DMS 273 (cell line): ENCODE results near the gene TMEM87A.
A peak's percentile ranks its signal among the peaks of the same experiment; 100 is the strongest.
"Not testable (repeated sequence)": the region's sequence is repeated elsewhere in the genome, so short reads cannot be mapped to it uniquely, and the experiment has no call there.

Source experiments
- DNase-seq: peaks from one replicate; lab custom pipeline; 2025; ENCODE audit not compliant: unreplicated experiment; lab: John Stamatoyannopoulos, UW

TMEM87A gene, protein sequence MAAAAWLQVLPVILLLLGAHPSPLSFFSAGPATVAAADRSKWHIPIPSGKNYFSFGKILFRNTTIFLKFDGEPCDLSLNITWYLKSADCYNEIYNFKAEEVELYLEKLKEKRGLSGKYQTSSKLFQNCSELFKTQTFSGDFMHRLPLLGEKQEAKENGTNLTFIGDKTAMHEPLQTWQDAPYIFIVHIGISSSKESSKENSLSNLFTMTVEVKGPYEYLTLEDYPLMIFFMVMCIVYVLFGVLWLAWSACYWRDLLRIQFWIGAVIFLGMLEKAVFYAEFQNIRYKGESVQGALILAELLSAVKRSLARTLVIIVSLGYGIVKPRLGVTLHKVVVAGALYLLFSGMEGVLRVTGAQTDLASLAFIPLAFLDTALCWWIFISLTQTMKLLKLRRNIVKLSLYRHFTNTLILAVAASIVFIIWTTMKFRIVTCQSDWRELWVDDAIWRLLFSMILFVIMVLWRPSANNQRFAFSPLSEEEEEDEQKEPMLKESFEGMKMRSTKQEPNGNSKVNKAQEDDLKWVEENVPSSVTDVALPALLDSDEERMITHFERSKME

DNA sequence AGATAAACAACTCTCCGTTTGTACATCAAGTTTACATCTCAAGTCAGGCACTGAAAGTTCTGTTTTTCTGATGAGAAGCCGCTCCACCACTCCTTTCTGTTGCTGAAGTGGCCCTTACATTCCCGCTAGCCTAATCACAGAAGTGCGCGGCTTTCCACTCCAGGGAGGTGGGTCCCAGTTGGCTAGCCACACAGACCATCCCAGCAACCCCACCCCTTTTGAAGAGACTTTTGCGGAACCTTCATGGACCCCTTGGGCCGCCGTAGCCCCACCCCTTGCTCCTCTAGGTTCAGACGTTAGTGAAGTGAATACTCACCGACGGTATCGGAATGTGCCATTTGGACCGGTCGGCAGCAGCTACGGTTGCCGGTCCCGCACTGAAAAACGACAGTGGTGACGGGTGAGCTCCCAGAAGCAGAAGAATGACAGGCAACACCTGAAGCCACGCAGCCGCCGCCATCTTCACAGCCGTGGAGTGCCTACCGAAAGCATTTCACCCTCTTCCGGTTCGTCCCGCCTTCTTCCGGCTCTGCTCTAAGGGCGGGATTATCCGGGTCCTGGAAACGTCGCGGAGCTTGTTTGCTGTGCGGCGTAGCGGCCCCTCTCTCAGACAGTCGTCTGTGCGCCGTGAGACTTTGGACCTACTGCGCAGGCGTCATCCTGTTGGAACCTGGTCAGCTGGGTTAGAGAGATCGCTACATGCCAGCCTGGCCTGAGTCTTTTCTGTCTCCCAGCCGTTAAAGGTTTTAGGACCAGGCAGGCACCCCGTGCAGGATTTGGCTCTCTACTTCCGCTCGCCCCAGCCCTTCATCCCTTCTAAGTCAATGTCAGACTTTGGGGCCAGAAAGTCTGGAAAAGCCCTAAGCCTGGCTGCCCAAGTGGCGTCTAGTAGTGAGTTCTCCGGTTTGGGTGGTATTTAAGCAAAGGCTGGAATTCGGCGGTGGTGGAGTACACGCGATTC is at the start of gene TMEM87A, which contains the start of gene GANC:
Gene TMEM87A (minus strand): TSS at position 495 of the 961 bp plus-strand sequence. CDS start 35 bp downstream, at position 460.
Gene GANC (plus strand): TSS at position 263 of the 961 bp plus-strand sequence. CDS start 1,281 bp downstream, outside the sequence.
- peak; percentile 97 for DNase-seq

- no peak for DNase-seq
Measured at GRCh38 chr15:42319206-42319605, 46.0 kb upstream of the TMEM87A start.

DNA sequence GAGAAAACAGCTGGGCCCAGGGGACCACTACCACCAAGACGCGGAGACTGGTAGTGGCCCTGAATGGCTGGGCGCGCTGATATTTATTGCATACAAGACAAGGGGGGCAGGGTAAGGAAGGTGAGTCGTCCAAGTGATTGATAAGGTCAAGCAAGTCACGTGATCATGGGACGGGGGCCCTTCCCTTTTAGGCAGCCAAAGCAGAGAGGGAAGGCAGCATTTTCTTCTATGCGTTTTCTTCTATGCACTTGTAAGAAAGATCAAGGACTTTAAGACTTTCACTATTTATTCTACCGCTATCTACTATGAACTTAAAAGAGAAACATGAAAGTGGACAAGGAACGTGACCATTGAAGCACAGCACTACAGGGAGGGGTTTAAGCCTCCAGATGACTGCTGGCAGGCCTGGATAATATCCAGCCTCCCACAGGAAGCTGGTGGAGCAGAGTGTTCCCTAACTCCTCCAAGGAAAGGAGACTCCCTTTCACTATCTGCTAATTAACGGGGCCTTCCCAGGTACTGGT is 43.1 kb upstream of the TMEM87A start:
- not testable (repeated sequence) for DNase-seq

- DNase-seq, result peak; percentile 1
Measured at GRCh38 chr15:42315521-42315920, 42.3 kb upstream of the TMEM87A start.

DNA sequence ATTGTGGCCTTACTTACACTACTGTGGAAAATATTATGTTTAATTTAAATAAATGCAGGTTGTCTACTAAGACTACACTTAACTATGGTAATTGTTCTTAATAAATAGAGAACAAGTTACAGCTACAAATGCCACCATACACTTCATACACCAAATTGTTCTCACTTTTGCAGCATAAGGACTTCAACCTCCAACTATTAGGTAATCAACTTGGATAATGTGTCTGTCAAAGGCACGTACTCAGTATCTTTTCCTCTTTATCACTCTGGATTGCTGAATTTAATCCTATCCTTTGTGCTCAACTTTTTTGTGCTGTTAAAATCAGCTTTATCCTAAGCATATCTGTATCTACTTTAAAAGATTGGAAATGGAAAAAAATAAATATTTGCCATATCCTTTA is 41.6 kb upstream of the TMEM87A start:
- no peak for DNase-seq

GRCh38 chr15:42313463-42313862 is 40.2 kb upstream of the TMEM87A start:
- no peak for DNase-seq

GRCh38 chr15:42306681-42307080 is 33.4 kb upstream of the TMEM87A start:
- DNase-seq, result no peak

DNA sequence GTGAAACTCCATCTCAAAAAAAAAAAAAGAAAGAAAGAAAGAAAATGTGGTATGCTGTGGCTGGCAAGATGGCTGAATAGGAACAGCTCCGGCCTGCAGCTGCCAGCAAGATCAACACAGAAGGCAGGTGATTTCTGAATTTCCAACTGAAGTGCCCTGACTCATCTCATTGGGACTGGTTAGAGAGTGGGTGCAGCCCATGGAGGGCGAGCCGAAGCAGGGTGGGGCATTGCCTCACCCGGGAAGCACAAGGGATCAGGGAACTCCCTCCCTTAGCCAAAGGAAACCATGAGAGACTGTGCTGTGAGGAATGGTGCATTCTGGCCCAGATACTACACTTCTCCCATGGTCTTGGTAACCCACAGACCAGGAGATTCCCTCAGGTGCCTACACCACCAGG is 27.8 kb upstream of the TMEM87A start:
- not testable (repeated sequence) for DNase-seq

DNA sequence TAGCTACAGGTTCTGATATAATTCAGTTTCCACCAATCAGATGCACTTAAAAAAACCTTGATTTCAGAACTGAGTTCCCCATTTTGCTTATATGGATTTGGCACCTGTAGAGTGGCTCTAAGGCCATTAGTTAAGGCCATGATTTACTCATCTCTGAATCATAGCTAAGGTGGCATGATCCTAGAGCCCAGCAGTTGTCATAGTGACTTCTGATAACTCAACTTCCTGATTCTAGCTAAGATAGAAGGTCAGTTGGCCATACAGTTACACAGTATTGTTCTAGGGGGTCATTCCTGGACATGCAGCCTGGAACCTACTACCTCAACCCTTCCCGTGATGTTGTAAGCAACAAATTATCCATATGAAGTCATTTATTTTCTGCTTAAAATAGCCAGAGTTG is 15.9 kb upstream of the TMEM87A start:
- DNase-seq, result no peak

- no peak for DNase-seq
Measured at GRCh38 chr15:42287931-42288330, 14.7 kb upstream of the TMEM87A start.

- no peak for DNase-seq
Measured at GRCh38 chr15:42286445-42287029, 13.3 kb upstream of the TMEM87A start.

DNA sequence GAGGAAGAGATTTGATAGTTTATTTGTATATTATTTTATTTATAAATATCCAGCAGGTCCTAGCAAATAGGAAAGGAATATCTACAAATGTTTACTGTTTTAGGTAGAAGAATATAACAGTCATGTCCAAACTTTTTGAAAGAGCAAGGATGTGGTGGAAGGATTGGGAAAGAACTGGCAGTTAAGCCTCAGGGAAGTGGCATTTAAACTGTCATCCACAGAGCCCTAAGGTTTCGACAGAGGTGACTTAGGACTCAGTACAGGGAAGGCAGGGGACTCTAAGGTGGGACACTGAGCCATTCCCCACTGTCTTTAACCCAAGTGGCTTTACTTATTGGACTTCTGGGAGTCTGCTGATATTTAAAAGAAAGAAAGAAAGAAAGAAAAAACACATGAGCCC is 11.8 kb upstream of the TMEM87A start:
- no peak for DNase-seq

GRCh38 chr15:42284551-42284950 is 11.3 kb upstream of the TMEM87A start:
- DNase-seq, result no peak

DNA sequence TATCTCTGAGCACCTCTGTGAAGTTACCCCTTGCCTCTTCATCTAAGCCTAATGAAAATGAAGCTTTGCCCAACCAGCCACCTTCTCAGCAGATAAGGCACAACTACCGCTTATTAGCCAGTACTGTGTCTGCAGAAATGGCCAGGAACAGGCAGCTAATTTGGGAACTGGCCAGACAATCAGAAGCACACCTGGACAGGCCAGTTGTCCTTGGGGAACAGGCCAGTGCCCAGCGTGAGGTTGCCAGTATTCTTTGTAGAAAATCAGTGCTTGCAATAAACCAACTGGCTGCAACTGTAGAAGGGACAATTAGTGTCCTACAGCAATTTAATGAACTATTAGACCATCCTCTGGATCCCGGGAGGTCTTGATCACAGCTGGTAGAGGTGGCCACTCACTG is 10.4 kb upstream of the TMEM87A start:
- no peak for DNase-seq

DNA sequence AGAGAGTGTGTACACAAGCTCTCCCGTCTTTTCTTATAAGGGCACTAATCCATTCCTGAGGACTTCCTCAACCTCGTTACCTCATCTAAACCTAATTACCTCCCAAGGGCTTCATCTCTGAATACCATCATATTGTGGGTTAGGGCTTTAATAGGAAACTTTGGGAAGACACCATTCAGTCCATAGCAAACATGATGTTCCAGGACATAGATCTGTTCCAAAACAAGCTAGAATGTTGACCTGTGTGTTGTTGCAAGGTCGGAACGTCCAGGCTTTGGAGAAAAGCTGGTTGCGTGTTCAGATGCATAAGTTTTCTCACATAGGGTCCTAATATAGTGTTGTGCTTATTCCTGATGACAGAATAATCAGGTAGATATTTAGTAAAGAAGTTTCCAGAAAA is 9.7 kb upstream of the TMEM87A start:
- no peak for DNase-seq

- no peak for DNase-seq
Measured at GRCh38 chr15:42282344-42282743, 9.1 kb upstream of the TMEM87A start.

DNA sequence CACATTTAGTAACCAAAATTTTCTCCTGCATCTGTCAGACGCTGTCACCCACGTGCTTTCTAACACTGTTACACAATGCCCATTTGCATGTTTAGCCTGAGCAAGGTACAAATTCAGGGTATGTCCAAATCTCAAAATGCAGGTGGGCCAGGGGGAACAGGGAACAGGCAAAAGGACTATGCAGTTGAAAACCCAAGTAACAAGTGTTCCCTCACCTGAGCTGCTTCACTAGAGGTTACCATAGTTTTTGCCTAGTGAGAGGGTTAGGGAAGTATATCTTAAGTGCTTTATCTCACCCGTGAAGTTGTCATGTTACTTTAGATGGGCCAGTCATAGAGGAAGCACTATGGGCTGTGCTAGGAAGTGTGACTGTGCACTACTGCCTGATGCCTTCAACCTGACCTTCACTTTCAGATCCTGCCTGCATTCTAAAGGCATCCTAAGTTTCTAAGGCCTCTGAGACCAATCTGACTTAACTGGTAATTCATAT is 6.0 kb upstream of the TMEM87A start:
- no peak for DNase-seq

DNA sequence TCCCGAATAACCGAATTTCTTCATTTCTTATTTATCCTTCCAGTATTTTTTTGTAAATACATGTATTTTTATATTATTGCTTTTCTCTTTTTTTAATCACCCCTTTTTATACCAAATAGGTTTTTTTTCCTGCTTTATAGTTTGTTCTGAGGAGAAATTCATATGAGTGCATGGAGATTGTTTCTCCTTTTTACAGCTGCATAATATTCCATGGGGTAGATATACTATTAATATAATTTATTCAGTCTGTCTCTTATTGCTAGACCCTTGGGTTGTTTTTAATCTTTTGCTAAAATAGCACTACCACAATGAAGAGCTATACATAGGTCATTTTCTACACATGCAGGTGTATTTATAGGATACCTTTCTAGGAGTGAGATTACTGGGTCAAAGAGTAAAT is 3.5 kb upstream of the TMEM87A start:
- DNase-seq, result no peak

- DNase-seq, result no peak
Measured at GRCh38 chr15:42275780-42276391, 2.7 kb upstream of the TMEM87A start.

GRCh38 chr15:42274702-42274989 is 1.4 kb upstream of the TMEM87A start:
- DNase-seq, result no peak
